DND-41 (cell line): ENCODE data around the gene TSSC4.

Experiments
- ATAC-seq: fragments of 200-7000 bp; cut with Tn5 transposase; 3 replicates; pipeline ENCODE4 v1.9.1; 2021; ENCODE audit warnings: low read depth; ENCODE audit not compliant: insufficient read depth
- DNase-seq: peaks from one replicate; pipeline ENCODE4 v3.0.0-alpha.2; 2020
- H2AFZ ChIP-seq: 2 replicates; pipeline ENCODE4 v1.6.0; 2012; ENCODE audit warnings: low read depth, low read length
- H3K27ac ChIP-seq: 2 replicates; pipeline ENCODE4 v1.5.1; 2012; ENCODE audit warnings: low read length, inconsistent platforms
- H3K27me3 ChIP-seq: fragments of 200-600 bp; sonication (generic); 2 replicates; pipeline ENCODE4 v1.6.0; 2012; ENCODE audit warnings: low read length, mild to moderate bottlenecking, inconsistent platforms; ENCODE audit not compliant: insufficient read depth, poor library complexity
- H3K36me3 ChIP-seq: 2 replicates; pipeline ENCODE4 v1.5.1; 2012; ENCODE audit warnings: low read length, inconsistent platforms; ENCODE audit not compliant: insufficient read depth
- H3K4me1 ChIP-seq: 2 replicates; pipeline ENCODE4 v1.5.1; 2012; ENCODE audit warnings: mild to moderate bottlenecking, low read length; ENCODE audit not compliant: insufficient read depth
- H3K4me2 ChIP-seq: 2 replicates; pipeline ENCODE4 v1.6.0; 2012; ENCODE audit warnings: mild to moderate bottlenecking, moderate library complexity, low read length, inconsistent platforms; ENCODE audit not compliant: insufficient read depth
- H3K4me3 ChIP-seq, 2 experiments: fragments of 200-600 bp in 1 of 2; shearing (Covaris generic) in 1 of 2; 2 replicates each; pipeline ENCODE4 v1.5.1; 2012 to 2016; ENCODE audit warnings: inconsistent platforms in 2 of 2, low read length in 2 of 2, mild to moderate bottlenecking in 2 of 2, low read depth in 1 of 2, moderate library complexity in 1 of 2
- H3K79me2 ChIP-seq: 2 replicates; pipeline ENCODE4 v1.6.0; 2012; ENCODE audit warnings: low read length, inconsistent platforms; ENCODE audit not compliant: insufficient read depth
- H3K9ac ChIP-seq: 2 replicates; pipeline ENCODE4 v1.6.0; 2012; ENCODE audit warnings: low read depth, mild to moderate bottlenecking, inconsistent platforms, low read length, moderate library complexity
- H3K9me3 ChIP-seq: 2 replicates; pipeline ENCODE4 v1.5.1; 2012; ENCODE audit warnings: low read length, moderate library complexity, mild to moderate bottlenecking, inconsistent platforms; ENCODE audit not compliant: insufficient read depth, severe bottlenecking
- H4K20me1 ChIP-seq: 2 replicates; pipeline ENCODE4 v1.6.0; 2012; ENCODE audit warnings: low read length; ENCODE audit not compliant: insufficient read depth
- EZH2 ChIP-seq: IDR thresholded peaks from 3 replicates; pipeline ENCODE4 v1.6.1; 2012; ENCODE audit warnings: borderline replicate concordance, low read depth, mild to moderate bottlenecking, moderate library complexity, low read length, inconsistent platforms; ENCODE audit not compliant: severe bottlenecking
- TF ChIP-seq, protein P1 (sequence below): IDR thresholded peaks from 2 replicates; pipeline ENCODE4 v1.5.1; 2012; ENCODE audit warnings: borderline replicate concordance, low read length, moderate library complexity, mild to moderate bottlenecking; ENCODE audit not compliant: poor library complexity, severe bottlenecking; ENCODE audit errors: extremely low read depth

TSSC4 gene

DNA sequence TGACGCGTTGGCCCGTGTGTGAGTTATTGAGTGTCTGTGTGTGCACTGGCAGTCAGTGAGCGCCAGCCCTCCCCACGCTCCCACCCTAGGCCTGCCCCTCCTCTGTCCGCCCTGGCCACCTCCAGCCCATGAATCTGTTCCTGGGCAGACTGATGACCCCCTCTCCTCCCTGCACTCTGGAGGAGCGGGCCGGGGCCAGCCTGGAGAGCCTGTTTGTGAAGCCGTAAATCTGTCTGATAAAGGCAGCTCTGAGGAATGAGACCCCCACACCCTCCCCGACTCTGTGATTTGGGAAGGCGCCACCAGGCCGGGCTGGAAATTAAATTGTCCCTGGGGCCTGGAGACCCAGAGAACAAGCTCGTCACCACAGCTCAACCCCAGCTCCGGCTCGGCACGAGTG, 8.6 kb downstream of the TSSC4 start:
- Histone ChIP-seq H3K4me2 (no peak overlapping the region), H3K9me3 (no peaks in the 10 kb centered on the region), H3K79me2 (no peaks in the 10 kb centered on the region), H3K27me3 (no peaks in the 10 kb centered on the region), H2AFZ (no peak overlapping the region), H3K4me3 (no peak overlapping the region), H3K4me1 (no peaks in the 10 kb centered on the region), H3K9ac (no peak overlapping the region), H3K27ac (no peak overlapping the region), H3K36me3 (peaks cover 6% of the 10 kb centered on the region), H4K20me1 (peaks cover 5% of the 10 kb centered on the region; the same call in 1 of the 2 replicates)
- no peak for TF ChIP-seq EZH2
- TF ChIP-seq, protein P1, sequence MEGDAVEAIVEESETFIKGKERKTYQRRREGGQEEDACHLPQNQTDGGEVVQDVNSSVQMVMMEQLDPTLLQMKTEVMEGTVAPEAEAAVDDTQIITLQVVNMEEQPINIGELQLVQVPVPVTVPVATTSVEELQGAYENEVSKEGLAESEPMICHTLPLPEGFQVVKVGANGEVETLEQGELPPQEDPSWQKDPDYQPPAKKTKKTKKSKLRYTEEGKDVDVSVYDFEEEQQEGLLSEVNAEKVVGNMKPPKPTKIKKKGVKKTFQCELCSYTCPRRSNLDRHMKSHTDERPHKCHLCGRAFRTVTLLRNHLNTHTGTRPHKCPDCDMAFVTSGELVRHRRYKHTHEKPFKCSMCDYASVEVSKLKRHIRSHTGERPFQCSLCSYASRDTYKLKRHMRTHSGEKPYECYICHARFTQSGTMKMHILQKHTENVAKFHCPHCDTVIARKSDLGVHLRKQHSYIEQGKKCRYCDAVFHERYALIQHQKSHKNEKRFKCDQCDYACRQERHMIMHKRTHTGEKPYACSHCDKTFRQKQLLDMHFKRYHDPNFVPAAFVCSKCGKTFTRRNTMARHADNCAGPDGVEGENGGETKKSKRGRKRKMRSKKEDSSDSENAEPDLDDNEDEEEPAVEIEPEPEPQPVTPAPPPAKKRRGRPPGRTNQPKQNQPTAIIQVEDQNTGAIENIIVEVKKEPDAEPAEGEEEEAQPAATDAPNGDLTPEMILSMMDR = no peak
- ATAC-seq (no peak), DNase-seq (no peak)

DNA sequence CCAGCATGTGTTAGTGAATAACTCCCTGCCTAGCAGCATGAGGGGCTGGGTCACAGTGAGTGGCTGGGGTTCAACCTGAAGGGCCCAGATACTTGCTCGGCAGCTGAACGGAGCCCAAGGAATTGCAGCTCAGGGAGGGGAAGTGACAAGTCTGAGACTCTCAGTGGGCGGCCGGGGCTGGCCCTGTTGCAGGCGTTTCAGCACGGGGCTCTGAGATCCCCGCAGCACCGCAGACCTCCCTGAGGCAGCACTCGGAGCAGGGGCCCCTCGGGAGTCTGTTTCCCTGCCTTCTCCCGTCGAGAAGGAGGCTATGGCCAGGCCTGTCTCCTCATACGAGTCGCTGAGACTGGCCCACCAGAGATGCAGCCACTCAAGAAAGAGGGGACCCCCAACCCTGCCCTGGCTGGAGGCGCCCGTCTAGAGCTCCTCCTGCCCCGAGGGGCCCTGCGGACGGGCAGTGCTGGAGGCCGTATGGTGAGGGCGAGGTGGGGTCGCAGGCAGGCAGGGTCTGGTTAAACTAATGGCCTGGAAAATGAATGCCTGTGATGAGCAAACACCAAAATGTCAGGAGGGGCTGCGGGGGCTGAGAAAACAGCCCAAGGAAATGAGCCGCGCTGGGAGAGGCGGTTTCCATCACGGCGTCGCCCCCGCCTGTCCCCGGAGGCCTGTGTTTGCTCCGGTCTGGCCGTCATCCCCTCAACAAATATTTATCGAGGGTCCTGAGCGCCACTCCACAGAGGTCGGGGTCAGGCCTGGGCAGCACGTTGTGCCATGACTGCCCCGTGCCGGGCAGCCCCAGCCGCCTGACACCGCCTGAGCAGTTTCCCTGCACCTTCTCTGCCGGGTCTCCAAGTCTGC, 9.3 kb downstream of the TSSC4 start:
- Histone ChIP-seq H3K9me3 (no peaks in the 10 kb centered on the region), H4K20me1 (no peaks in the 10 kb centered on the region; the same call in 1 of the 2 replicates), H3K9ac (no peak overlapping the region), H3K27ac (no peak overlapping the region), H3K4me2 (no peak overlapping the region), H3K4me1 (no peaks in the 10 kb centered on the region), H2AFZ (no peak overlapping the region), H3K79me2 (no peaks in the 10 kb centered on the region), H3K27me3 (no peaks in the 10 kb centered on the region), H3K4me3 (no peak overlapping the region), H3K36me3 (no peaks in the 10 kb centered on the region)
- DNase-seq (no peak), ATAC-seq (no peak)
- TF ChIP-seq EZH2 = no peak
- TF ChIP-seq, protein P1 = no peak

DNA sequence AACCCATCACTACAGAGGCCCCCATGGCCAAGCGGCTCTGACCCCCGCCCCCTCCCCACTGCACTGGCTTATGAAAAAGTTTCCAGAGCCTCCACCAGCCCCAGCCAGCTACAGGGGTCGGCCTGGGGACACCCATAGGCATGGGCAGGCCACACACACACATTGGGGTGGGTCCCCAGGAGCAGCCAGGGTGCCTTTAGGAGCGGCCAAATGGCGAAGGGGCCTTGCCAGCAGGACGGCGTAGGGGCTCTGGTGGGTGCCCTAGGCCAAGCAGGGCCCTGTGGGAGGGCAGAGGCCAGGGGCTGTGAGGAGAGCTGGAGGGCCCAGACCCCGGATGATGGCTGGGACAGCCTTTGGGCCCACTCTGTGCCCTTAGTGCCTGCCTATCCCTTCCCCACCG, 10.1 kb downstream of the TSSC4 start:
- no peak for TF ChIP-seq EZH2
- TF ChIP-seq, protein P1 = no peak
- Histone ChIP-seq H4K20me1 (no peaks in the 10 kb centered on the region; the same call in 1 of the 2 replicates), H3K4me3 (no peak overlapping the region), H3K36me3 (no peaks in the 10 kb centered on the region), H3K27ac (no peak overlapping the region), H3K9me3 (no peaks in the 10 kb centered on the region), H3K79me2 (no peaks in the 10 kb centered on the region), H2AFZ (no peak overlapping the region), H3K4me1 (no peaks in the 10 kb centered on the region), H3K9ac (no peak overlapping the region), H3K27me3 (no peaks in the 10 kb centered on the region), H3K4me2 (no peak overlapping the region)
- no peak for ATAC-seq
- no peak for DNase-seq
